Cardiac muscle cell (in vitro differentiated cells and primary cell): ENCODE data around the gene CPOX. TPM values are rescaled to one million over a fixed set of nuclear protein-coding genes. Genes with fewer than 3 reads are reported as not detected.
"Not testable (repeated sequence)": the region's sequence is repeated elsewhere in the genome, so short reads cannot be mapped to it uniquely, and the experiment has no call there.

Experiments
- DNase-seq, 2 donors: peaks; one replicate each; pipeline versions ENCODE4 v3.0.0 to v3.0.0-alpha.2; 2010 to 2017; ENCODE audit warnings: low read depth in 1 of 2, low spot score in 1 of 2
- H3K27ac ChIP-seq: fragments of 200-600 bp; sonication (generic); 2 replicates; pipeline ENCODE4 v1.5.1; 2016
- H3K27me3 ChIP-seq: fragments of 200-600 bp; sonication (generic); 2 replicates; pipeline ENCODE4 v1.6.0; 2016; ENCODE audit warnings: control low read depth
- H3K36me3 ChIP-seq: fragments of 200-600 bp; sonication (generic); 2 replicates; pipeline ENCODE4 v1.5.1; 2016; ENCODE audit warnings: control low read depth
- H3K4me1 ChIP-seq: fragments of 200-600 bp; sonication (generic); 2 replicates; pipeline ENCODE4 v1.8.1; 2017; ENCODE audit warnings: low read depth, mild to moderate bottlenecking, mixed run types
- H3K4me3 ChIP-seq: fragments of 200-600 bp; sonication (generic); 2 replicates; pipeline ENCODE4 v1.5.1; 2016; ENCODE audit warnings: mild to moderate bottlenecking
- H3K9me3 ChIP-seq: fragments of 200-600 bp; sonication (generic); 2 replicates; pipeline ENCODE4 v1.5.1; 2017; ENCODE audit warnings: low read depth, mild to moderate bottlenecking, control low read depth
- polyA plus RNA-seq: library from polyadenylated mRNA; unstranded; fragments of >200 nt; fragmentation: Nextera tagmentation; extraction: Ambion mirVana; gene quantifications from 2 replicates; pipeline ENCODE4 v1.2.1, GENCODE V29; 2016
- total RNA-seq: library from RNA; depleted of rRNA; stranded (reverse); fragments of >200 nt; gene quantifications from 2 replicates; pipeline ENCODE4 v1.2.3, GENCODE V29; 2016
- TF ChIP-seq, protein P1 (sequence below): IDR thresholded peaks from 2 replicates; pipeline ENCODE4 v1.5.1; 2012; ENCODE audit warnings: low read depth, mild to moderate bottlenecking, low read length

The CPOX gene
- total and polyA plus RNA-seq, 2 experiments from 2014 or later = 10.5 to 45.0 TPM

DNA sequence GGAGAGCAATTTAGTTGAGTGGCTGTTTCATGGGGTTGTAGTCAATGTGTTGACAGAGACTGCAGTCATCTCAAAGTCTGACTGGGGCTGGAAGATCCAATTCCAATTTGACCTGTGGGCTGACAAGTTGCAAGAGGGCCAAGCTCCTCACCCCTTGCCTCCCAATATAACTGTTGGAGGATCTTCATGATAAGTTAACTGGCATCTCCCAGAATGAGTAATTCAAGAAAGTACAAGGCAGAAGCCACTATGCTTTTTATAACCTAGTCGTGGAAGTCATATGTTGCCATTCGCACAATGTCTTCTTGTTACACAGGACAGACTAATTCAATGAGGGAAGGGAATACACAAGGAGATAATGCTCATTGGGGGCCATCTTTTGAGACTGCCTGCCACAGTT is 32.5 kb downstream of the CPOX start:
- Histone ChIP-seq H3K36me3 (no peaks in the 10 kb centered on the region), H3K27ac (no peak overlapping the region), H3K4me3 (no peak overlapping the region), H3K9me3 (no peaks in the 10 kb centered on the region), H3K4me1 (no peaks in the 10 kb centered on the region), H3K27me3 (peaks cover 4% of the 10 kb centered on the region)
- no peak for DNase-seq
- TF ChIP-seq, protein P1, sequence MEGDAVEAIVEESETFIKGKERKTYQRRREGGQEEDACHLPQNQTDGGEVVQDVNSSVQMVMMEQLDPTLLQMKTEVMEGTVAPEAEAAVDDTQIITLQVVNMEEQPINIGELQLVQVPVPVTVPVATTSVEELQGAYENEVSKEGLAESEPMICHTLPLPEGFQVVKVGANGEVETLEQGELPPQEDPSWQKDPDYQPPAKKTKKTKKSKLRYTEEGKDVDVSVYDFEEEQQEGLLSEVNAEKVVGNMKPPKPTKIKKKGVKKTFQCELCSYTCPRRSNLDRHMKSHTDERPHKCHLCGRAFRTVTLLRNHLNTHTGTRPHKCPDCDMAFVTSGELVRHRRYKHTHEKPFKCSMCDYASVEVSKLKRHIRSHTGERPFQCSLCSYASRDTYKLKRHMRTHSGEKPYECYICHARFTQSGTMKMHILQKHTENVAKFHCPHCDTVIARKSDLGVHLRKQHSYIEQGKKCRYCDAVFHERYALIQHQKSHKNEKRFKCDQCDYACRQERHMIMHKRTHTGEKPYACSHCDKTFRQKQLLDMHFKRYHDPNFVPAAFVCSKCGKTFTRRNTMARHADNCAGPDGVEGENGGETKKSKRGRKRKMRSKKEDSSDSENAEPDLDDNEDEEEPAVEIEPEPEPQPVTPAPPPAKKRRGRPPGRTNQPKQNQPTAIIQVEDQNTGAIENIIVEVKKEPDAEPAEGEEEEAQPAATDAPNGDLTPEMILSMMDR = no peak

DNA sequence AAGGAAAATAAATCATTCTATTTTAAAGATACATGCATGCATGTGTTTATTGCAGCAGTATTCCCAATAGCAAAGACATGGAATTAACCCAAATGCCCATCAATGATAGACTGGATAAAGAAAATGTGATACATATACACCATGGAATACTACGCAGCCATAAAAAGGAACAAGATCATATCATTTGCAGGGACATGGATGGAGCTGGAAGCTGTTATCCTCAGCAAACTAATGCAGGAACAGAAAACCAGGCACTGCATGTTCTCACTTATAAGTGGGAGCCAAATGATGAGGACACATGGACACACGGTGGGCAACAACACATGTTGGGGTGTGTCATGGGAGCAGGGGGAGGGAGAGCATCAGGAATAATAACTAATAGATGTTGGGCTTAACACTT is 33.6 kb downstream of the CPOX start:
- DNase-seq, H3K4me3 ChIP-seq, H3K27me3 ChIP-seq: not testable (repeated sequence)

DNA sequence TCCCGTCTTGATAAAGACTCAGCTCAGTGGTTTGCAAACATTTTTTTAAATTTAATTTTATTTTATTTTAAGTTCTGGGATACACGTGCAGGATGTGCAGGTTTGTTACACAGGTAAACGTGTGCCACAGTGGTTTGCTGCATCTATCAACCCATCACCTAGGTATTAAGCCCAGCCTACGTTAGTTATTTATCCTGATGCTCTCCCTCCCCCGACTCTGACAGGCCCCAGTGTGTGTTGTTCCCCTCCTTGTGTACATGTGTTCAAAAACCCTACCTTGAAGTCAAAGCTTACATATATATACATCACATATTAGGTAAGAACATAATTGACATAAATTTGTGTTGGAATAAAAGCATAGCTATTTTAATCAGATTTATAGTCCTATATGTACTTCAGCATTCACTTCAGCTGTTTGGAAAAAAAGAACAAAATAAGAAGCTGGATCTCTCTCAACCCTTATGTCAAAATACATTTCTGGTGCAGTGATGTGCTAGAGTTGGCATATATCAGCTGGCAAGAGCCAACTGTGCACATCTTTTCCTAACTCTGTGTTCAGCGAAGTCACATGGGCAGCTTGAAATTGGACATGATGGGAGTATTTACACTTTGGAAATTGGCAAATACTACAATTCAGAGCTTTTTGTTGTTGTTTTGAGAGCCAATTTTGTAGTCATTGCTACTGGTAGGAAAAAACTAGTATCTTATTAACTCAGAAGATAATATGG is 35.1 kb downstream of the CPOX start:
- no peak overlapping the region for H3K27ac ChIP-seq
- TF ChIP-seq, protein P1 = no peak
- H3K27me3 ChIP-seq = peaks cover 4% of the 10 kb centered on the region
- no peak for DNase-seq
- H3K4me3 ChIP-seq = no peak overlapping the region
- no peaks in the 10 kb centered on the region for H3K36me3 ChIP-seq
- no peaks in the 10 kb centered on the region for H3K4me1 ChIP-seq
- no peaks in the 10 kb centered on the region for H3K9me3 ChIP-seq

More for the DNA sequence above, 33.6 kb downstream of the CPOX start:
- H3K4me1 ChIP-seq, H3K36me3 ChIP-seq, H3K27ac ChIP-seq, H3K9me3 ChIP-seq: not testable (repeated sequence)

DNA sequence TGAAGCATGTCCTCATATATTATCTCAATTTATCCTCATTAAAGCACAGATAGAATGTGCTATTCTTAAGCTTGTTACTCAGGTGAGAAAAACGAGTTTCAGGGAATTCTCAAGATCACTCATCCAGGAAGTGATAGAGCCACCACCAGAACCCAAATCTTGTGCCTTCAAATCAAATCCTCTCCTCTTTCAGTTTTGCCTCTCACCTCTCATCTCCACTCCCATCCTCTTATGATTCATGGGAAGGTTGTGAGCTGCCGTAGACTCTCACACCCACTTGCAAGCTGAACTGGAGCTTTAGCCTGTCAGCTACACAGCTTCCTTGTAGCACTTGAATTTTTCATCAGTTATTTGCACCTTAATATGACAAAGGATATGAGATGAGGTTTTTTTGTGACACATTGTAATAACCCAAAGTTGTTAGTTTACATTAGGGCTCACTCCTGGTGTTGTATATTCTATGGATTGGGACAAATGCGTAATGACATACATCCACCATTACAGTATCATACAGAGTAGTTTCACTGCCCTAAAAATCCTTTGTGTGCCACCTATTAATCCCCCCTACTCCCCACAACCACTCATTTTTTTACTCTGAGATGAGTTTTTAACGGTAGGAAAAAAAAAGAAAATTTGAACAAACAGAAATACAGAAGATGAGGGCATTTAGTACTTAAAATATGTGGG is 35.9 kb downstream of the CPOX start:
- Histone ChIP-seq H3K36me3 (no peaks in the 10 kb centered on the region), H3K4me1 (no peaks in the 10 kb centered on the region), H3K4me3 (no peak overlapping the region), H3K9me3 (no peaks in the 10 kb centered on the region), H3K27me3 (peaks cover 4% of the 10 kb centered on the region), H3K27ac (no peak overlapping the region)
- no peak for DNase-seq
- TF ChIP-seq, protein P1 = no peak

DNA sequence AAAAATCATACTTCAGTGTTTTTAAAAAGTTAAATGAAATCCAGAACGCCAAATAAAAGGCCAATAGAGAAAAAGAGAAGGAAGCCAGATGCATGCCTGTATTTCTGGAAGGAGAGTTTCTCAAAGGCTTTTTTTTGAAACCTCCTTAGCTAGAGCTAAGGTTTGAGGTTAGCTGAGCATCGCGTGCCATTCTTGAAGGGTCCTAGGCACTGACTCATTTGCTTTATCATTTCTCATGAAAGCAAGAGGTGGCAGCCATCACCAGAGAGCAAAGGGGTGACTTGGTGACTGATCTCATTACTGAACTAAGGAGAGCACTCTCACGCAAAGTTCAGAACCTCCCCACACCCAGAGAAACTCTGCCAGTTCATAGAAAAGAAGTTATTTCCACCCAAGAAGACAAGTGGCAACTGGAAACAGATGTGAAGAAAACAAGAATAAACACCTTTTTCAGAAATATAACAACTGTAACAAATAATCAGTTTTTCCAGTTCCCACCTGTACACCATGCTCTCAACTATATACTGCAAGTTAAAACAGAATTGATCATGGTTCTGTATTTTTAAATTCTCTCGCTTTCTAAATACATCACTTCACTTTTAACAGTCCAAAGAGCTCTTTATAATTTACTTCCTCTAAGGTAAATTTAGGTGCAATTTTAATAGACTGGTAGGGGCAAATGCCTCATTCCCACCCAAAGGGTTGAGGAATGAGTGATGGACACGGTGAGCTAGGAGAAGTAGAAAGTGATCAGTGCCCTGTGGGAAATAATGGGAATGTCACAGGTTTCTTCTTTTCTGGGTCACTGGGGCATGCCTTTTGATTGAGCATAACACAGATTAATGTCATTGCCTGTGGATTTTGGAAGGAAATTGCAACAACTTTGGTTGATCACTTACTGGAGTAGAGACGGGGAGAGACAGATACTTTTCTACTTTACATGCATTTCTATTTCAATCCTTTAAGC is 37.0 kb downstream of the CPOX start:
- Histone ChIP-seq H3K4me3 (no peak overlapping the region), H3K4me1 (no peaks in the 10 kb centered on the region), H3K27ac (no peak overlapping the region), H3K27me3 (peaks cover 4% of the 10 kb centered on the region), H3K36me3 (no peaks in the 10 kb centered on the region), H3K9me3 (no peaks in the 10 kb centered on the region)
- TF ChIP-seq, protein P1 = no peak
- DNase-seq = no peak
